GM21737 (cell line): Measurements from ENCODE around the gene STRA6.

Experiments
- ATAC-seq: cut with Tn5 transposase; IDR thresholded peaks from one replicate; pipeline ENCODE4 v1.9.1; 2021; ENCODE audit warnings: mild to moderate bottlenecking, moderate library complexity; ENCODE audit not compliant: unreplicated experiment

Gene STRA6

DNA sequence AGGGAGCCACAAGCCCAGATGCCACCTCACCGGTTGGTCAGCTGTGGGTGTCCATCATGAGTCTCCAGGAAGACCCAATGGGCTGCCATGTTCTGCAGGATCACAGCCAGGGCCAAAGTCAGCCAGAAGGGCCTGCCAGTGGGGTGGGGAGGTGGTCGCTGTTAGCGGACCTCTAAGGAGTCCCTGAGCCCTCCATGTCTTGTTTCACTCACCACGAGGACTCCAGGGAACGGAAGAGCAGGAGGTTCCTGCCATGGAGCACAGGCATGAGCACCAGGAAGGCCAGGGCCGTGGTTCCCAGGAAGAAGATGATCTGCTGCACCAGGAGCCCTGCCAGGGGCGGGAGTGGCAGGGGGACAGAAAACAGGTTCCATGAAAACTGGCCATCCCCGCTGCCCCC, 20.5 kb downstream of the STRA6 start:
- no peak for ATAC-seq

GRCh38 chr15:74180881-74181602, 21.5 kb downstream of the STRA6 start:
- ATAC-seq = no peak

GRCh38 chr15:74179983-74180880, 22.4 kb downstream of the STRA6 start:
- ATAC-seq = no peak

DNA sequence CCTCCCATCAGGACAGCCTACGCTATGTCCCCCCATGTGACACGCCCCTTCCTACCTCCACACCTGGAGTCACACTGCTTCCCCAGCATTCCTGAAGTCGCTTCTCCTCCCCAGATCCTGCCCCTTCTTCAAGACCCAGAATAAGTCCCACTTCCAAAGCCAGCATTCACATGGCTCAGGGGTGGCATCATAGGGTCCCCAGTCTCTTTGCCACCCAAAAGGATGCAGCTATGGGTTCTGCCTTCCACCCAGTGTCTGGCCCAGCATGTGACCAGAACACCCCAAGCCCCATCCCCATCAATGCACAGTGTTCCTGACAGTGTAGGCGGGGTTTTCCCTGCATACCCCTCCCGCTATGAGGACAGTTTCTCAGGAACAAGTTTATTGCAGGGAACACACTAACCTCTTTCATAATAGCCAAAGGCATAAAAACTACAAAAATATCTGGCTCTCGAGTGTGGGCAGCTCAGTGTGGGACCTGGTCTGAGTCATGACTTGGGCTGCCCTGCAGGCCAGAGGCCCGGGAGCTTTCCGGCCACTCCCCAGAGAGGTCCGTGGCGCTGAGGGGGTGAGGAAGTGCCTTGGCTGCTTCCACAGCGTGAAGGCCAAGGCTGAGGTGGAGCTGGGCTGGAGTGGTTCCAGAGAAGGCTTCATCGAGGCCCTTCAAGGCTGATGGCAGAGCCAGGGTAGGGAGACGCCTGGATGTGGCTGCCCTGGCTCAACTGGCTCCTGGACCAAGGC, 23.3 kb downstream of the STRA6 start:
- no peak for ATAC-seq

DNA sequence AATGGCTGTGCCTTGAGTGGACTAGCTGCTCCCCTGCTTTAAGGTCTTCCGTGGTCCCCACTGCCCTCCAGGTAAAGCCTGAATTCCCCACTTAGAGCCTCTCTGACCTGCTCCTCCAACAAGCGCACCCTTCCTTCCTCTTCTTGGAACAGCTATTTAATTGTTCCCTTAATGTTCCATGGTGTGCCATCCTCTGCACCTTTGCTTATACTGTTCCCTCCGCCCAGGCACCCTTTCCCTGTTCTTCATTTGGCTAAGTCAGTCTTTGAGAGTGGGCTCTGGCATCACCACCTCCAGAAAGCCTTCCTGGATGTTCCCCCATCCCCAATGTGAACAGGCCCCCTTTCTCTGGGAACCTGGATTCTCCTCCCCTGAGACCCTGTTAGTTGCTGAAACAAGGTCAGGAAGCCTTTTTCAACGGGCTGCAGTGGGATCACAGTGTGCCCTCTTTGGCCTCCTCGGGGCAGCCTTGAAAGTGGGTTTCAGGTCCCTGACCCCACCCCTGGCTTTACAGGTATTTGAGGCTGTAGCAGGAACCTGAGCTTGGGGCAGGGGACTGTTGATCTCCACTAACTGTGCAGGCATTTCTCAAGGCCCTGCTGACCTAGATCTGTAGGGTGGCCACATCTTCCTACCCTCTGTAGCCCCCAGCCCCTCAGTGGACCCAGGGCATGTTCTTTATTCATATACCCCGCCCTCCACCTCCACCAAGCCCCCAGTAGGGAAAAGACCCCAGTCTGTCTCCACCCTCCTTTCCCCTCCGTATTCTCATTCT, 24.1 kb downstream of the STRA6 start:
- ATAC-seq = no peak

DNA sequence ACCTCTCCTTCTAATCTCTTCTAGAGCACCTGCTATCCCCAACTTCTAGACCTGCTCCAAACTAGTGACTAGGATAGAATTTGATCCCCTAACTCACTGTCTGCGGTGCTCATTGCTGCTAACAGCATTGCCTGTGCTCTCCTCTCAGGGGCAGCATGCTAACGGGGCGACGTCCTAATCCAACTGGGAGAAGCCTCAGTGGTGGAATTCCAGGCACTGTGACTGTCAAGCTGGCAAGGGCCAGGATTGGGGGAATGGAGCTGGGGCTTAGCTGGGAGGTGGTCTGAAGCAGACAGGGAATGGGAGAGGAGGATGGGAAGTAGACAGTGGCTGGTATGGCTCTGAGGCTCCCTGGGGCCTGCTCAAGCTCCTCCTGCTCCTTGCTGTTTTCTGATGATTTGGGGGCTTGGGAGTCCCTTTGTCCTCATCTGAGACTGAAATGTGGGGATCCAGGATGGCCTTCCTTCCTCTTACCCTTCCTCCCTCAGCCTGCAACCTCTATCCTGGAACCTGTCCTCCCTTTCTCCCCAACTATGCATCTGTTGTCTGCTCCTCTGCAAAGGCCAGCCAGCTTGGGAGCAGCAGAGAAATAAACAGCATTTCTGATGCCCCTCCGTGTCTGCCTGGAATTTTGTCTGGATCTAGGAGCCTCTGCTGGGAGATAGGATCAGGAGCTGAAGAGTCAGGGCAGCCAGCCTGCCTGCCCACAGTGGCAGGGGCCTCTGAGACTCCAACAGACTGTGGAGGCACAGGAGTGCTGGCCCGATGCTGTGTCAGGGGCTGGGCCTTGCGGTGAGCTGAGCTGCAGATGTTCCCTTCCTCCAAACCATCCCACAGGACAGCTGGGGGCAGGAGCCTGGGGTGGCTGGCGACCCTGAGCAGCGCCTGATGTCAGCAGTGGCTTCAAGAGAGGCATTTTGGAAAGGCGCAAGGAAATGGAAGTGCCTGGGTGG, 26.0 kb downstream of the STRA6 start:
- no peak for ATAC-seq

- ATAC-seq = no peak
Measured at GRCh38 chr15:74175271-74176191, 27.1 kb downstream of the STRA6 start.

DNA sequence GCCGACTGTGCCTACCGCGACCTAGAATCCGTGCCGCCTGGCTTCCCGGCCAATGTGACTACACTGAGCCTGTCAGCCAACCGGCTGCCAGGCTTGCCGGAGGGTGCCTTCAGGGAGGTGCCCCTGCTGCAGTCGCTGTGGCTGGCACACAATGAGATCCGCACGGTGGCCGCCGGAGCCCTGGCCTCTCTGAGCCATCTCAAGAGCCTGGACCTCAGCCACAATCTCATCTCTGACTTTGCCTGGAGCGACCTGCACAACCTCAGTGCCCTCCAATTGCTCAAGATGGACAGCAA, 27.7 kb downstream of the STRA6 start:
- ATAC-seq = no peak

GRCh38 chr15:74174219-74174957, 28.2 kb downstream of the STRA6 start:
- no peak for ATAC-seq

DNA sequence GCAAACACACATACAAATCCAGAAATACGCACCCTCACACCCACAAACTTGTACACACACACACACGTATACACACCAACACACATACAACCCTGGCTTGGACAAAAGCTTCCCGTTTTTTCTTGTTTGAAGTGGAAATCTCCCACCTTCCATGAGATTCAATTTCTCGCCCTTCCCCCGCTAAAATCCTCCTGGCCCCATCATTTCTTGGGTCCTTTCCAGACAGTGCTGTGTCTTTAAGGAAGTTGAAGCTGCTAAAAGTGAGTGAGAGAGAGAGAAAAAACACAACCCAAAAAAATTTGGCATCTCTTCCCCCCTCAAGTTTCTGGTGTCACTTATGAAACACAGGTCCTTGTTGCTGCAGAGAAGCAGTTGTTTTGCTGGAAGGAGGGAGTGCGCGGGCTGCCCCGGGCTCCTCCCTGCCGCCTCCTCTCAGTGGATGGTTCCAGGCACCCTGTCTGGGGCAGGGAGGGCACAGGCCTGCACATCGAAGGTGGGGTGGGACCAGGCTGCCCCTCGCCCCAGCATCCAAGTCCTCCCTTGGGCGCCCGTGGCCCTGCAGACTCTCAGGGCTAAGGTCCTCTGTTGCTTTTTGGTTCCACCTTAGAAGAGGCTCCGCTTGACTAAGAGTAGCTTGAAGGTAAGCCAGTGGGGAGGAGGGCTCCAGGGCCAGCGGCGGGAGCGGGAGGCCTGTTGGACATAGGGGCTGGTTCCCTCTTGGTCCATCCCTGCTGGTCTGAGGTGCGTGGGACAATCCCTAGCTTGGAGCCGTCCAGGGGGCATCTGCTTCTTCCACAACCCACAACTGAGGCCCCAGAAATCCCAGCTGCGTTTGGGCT, 29.0 kb downstream of the STRA6 start, which contains the start of gene ISLR:
ISLR (plus strand) TSS at position 331 of the 839 bp plus-strand sequence. CDS start 1,149 bp downstream, outside the sequence.
- ATAC-seq = no peak

- ATAC-seq = no peak
Measured at GRCh38 chr15:74172701-74173379, 29.7 kb downstream of the STRA6 start.

DNA sequence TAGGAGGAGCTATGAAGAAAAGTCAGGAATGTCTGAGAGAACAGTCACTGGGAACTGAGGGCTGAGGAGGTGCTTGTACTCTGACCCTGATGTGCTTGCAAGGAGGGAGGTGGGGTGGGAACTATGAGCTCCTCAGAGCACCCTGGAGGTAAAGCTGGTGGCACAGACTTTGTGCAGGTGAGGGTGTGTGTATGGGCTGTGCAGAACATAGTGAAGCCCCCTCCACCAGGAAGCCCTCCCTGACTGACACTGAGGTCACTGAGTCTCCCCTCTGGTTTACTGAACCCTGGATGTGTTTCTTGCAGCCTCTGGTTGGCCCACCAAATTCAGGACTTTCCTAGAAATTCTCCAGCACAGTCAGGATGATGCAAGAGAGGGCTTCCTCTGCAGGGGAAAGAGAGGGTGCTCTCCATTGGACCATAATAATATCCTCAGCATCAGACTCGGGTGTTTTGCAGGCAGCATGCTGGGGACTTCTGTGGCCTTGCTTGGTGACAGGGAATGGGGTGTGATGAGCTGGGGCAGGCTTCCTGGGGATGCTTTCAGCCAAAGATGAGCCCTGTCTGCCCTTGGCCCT, 30.5 kb downstream of the STRA6 start:
- no peak for ATAC-seq

GRCh38 chr15:74170875-74171578, 31.6 kb downstream of the STRA6 start:
- no peak for ATAC-seq

DNA sequence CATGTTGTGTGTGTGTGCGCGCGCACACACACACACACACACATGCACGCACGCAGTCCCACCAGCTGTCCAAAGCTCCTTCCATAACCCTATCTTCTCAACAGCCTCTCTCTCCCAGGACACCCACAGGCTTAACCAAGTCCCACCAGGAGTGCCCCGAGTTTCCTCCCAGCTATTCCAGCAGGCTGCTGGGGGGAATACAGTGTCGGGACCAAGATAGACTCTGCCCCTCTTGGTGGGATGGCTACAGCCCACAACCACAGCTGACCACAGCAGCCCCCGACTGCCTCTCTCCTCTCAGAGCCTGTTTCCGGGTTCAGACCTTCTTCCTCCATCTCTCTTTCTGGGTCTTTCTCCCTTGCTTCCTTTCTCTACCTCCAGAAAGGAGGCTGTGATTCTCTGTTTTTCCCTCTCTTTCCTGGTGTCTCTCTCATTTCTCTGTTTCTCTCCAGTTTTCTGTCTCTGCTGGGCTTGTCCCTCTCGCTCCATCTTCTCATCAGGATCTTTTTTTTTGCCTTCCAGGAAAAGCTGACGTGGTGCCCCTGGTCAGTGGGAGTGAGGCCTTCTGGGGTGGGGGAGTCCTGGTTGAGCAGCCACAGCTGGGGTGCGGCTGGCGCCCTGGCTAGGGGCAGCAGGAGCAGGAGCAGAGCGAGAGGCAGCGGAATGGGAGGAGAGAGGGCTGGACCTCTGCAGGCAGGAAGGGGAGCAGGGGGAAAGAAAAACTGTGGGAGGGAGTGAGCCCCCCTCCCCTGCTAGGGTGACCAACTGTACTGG, 32.3 kb downstream of the STRA6 start:
- ATAC-seq = no peak

- ATAC-seq = no peak
Measured at GRCh38 chr15:74168711-74169126, 33.9 kb downstream of the STRA6 start.
